Measurements from ENCODE around the gene ASIC4.
A peak's percentile ranks its signal among the peaks of the same experiment; 100 is the strongest.

ASIC4 gene

GRCh38 chr2:219491278-219491963 is 22.9 kb upstream of the ASIC4 start:
- WGBS, 2 experiments (ENCODE audit: insufficient coverage in 2 of 2) = 89 to 94% methylated on average over 10 to 12 of the region's 14 CpGs
- no peak overlapping the region for H3K4me3 ChIP-seq (ENCODE audit: extremely low read depth, insufficient read depth, low read length, poor library complexity, severe bottlenecking)
- H3K36me3 ChIP-seq (ENCODE audit: control insufficient read depth, insufficient read depth, low read length) = no peaks in the 10 kb centered on the region
- H3K27ac ChIP-seq (ENCODE audit: low read depth, low read length, severe bottlenecking) = no peak overlapping the region
- H3K9me3 ChIP-seq (ENCODE audit: control insufficient read depth, low read length) = no peaks in the 10 kb centered on the region
- H3K4me1 ChIP-seq (ENCODE audit: control insufficient read depth, insufficient read depth, low read length, poor library complexity, severe bottlenecking) = peaks cover 4% of the 10 kb centered on the region

GRCh38 chr2:219492575-219492974 is 21.7 kb upstream of the ASIC4 start:
- Histone ChIP-seq H3K9me3 (ENCODE audit: control insufficient read depth, low read length) (no peaks in the 10 kb centered on the region), H3K4me1 (ENCODE audit: control insufficient read depth, insufficient read depth, low read length, poor library complexity, severe bottlenecking) (peaks cover 12% of the 10 kb centered on the region), H3K27ac (ENCODE audit: low read depth, low read length, severe bottlenecking) (no peak overlapping the region), H3K4me3 (ENCODE audit: extremely low read depth, insufficient read depth, low read length, poor library complexity, severe bottlenecking) (no peak overlapping the region), H3K36me3 (ENCODE audit: control insufficient read depth, insufficient read depth, low read length) (no peaks in the 10 kb centered on the region)
- 65 to 70% methylated on average over 16 to 17 of the region's 20 CpGs for WGBS, 2 experiments (ENCODE audit: insufficient coverage in 2 of 2)

GRCh38 chr2:219493086-219493485 is 21.2 kb upstream of the ASIC4 start:
- Histone ChIP-seq H3K9me3 (ENCODE audit: control insufficient read depth, low read length) (no peaks in the 10 kb centered on the region), H3K4me3 (ENCODE audit: extremely low read depth, insufficient read depth, low read length, poor library complexity, severe bottlenecking) (no peak overlapping the region), H3K36me3 (ENCODE audit: control insufficient read depth, insufficient read depth, low read length) (no peaks in the 10 kb centered on the region), H3K4me1 (ENCODE audit: control insufficient read depth, insufficient read depth, low read length, poor library complexity, severe bottlenecking) (peaks cover 12% of the 10 kb centered on the region), H3K27ac (ENCODE audit: low read depth, low read length, severe bottlenecking) (no peak overlapping the region)
- WGBS, 2 experiments (ENCODE audit: insufficient coverage in 2 of 2) = 94 to 96% methylated on average over 2 to 4 of the region's 5 CpGs

GRCh38 chr2:219494952-219495530 is 19.2 kb upstream of the ASIC4 start:
- Histone ChIP-seq H3K27ac (ENCODE audit: low read depth, low read length, severe bottlenecking) (no peak overlapping the region), H3K36me3 (ENCODE audit: control insufficient read depth, insufficient read depth, low read length) (no peaks in the 10 kb centered on the region), H3K4me3 (ENCODE audit: extremely low read depth, insufficient read depth, low read length, poor library complexity, severe bottlenecking) (no peak overlapping the region), H3K4me1 (ENCODE audit: control insufficient read depth, insufficient read depth, low read length, poor library complexity, severe bottlenecking) (peaks cover 16% of the 10 kb centered on the region), H3K9me3 (ENCODE audit: control insufficient read depth, low read length) (no peaks in the 10 kb centered on the region)
- WGBS, 2 experiments (ENCODE audit: insufficient coverage in 2 of 2) = 38 to 57% methylated on average over 5 to 7 of the region's 10 CpGs

GRCh38 chr2:219495531-219496122 is 18.7 kb upstream of the ASIC4 start:
- no peak overlapping the region for H3K4me3 ChIP-seq (ENCODE audit: extremely low read depth, insufficient read depth, low read length, poor library complexity, severe bottlenecking)
- WGBS, 2 experiments (ENCODE audit: insufficient coverage in 2 of 2) = 35 to 49% methylated on average over 9 to 12 of the region's 14 CpGs
- no peaks in the 10 kb centered on the region for H3K9me3 ChIP-seq (ENCODE audit: control insufficient read depth, low read length)
- no peaks in the 10 kb centered on the region for H3K36me3 ChIP-seq (ENCODE audit: control insufficient read depth, insufficient read depth, low read length)
- no peak overlapping the region for H3K27ac ChIP-seq (ENCODE audit: low read depth, low read length, severe bottlenecking)
- H3K4me1 ChIP-seq (ENCODE audit: control insufficient read depth, insufficient read depth, low read length, poor library complexity, severe bottlenecking) = peaks cover 21% of the 10 kb centered on the region

- Histone ChIP-seq H3K27ac (ENCODE audit: low read depth, low read length, severe bottlenecking) (no peak overlapping the region), H3K4me3 (ENCODE audit: extremely low read depth, insufficient read depth, low read length, poor library complexity, severe bottlenecking) (no peak overlapping the region), H3K4me1 (ENCODE audit: control insufficient read depth, insufficient read depth, low read length, poor library complexity, severe bottlenecking) (peaks cover 26% of the 10 kb centered on the region), H3K9me3 (ENCODE audit: control insufficient read depth, low read length) (no peaks in the 10 kb centered on the region), H3K36me3 (ENCODE audit: control insufficient read depth, insufficient read depth, low read length) (no peaks in the 10 kb centered on the region)
- 29 to 40% methylated on average over 15 to 17 of the region's 20 CpGs for WGBS, 2 experiments (ENCODE audit: insufficient coverage in 2 of 2)
Measured at GRCh38 chr2:219496247-219496824, 17.9 kb upstream of the ASIC4 start.

- no peaks in the 10 kb centered on the region for H3K36me3 ChIP-seq (ENCODE audit: control insufficient read depth, insufficient read depth, low read length)
- H3K4me1 ChIP-seq (ENCODE audit: control insufficient read depth, insufficient read depth, low read length, poor library complexity, severe bottlenecking) = peaks cover 32% of the 10 kb centered on the region
- H3K27ac ChIP-seq (ENCODE audit: low read depth, low read length, severe bottlenecking) = no peak overlapping the region
- WGBS, 2 experiments (ENCODE audit: insufficient coverage in 2 of 2) = 23% methylated on average over 52 to 58 of the region's 61 CpGs
- H3K4me3 ChIP-seq (ENCODE audit: extremely low read depth, insufficient read depth, low read length, poor library complexity, severe bottlenecking) = peak overlapping the region; percentile 57
- no peaks in the 10 kb centered on the region for H3K9me3 ChIP-seq (ENCODE audit: control insufficient read depth, low read length)
Measured at GRCh38 chr2:219496825-219497494, 17.3 kb upstream of the ASIC4 start.

- Histone ChIP-seq H3K4me3 (ENCODE audit: extremely low read depth, insufficient read depth, low read length, poor library complexity, severe bottlenecking) (peak overlapping the region; percentile 57), H3K9me3 (ENCODE audit: control insufficient read depth, low read length) (no peaks in the 10 kb centered on the region), H3K36me3 (ENCODE audit: control insufficient read depth, insufficient read depth, low read length) (no peaks in the 10 kb centered on the region), H3K4me1 (ENCODE audit: control insufficient read depth, insufficient read depth, low read length, poor library complexity, severe bottlenecking) (peaks cover 40% of the 10 kb centered on the region), H3K27ac (ENCODE audit: low read depth, low read length, severe bottlenecking) (peak overlapping the region; percentile 71)
- 3 to 5% methylated on average over 52 to 56 of the region's 59 CpGs for WGBS, 2 experiments (ENCODE audit: insufficient coverage in 2 of 2)
Measured at GRCh38 chr2:219497495-219498279, 16.6 kb upstream of the ASIC4 start.

- Histone ChIP-seq H3K4me3 (ENCODE audit: extremely low read depth, insufficient read depth, low read length, poor library complexity, severe bottlenecking) (peak within 1 kb of the TSS; percentile 57), H3K9me3 (ENCODE audit: control insufficient read depth, low read length) (no peaks in the 10 kb centered on the region), H3K36me3 (ENCODE audit: control insufficient read depth, insufficient read depth, low read length) (no peaks in the 10 kb centered on the region), H3K4me1 (ENCODE audit: control insufficient read depth, insufficient read depth, low read length, poor library complexity, severe bottlenecking) (peaks cover 41% of the 10 kb centered on the region), H3K27ac (ENCODE audit: low read depth, low read length, severe bottlenecking) (peak within 1 kb of the TSS; percentile 71)
- 0% methylated on average over 36 to 42 of the region's 49 CpGs for WGBS, 2 experiments (ENCODE audit: insufficient coverage in 2 of 2)
Measured at GRCh38 chr2:219498280-219499057, 15.8 kb upstream of the ASIC4 start, which contains the start of gene GMPPA. GMPPA (plus strand) TSS chr2:219498891; CDS start chr2:219499976, 1,085 bp downstream.
